ENCODE data around the gene FRS2. TPM values are rescaled to one million over a fixed set of nuclear protein-coding genes. Genes with fewer than 3 reads are reported as not detected.

Gene FRS2
- total and polyA plus RNA-seq, 2 of the 4 experiments (the other 2 are of a cell fraction): 12.4 to 58.3 TPM

GRCh38 chr12:69524755-69525469, 54.7 kb downstream of the FRS2 start (continued):
- TF ChIP-seq MXI1 (IDR thresholded peaks at IDR 0.05; ENCODE audit: borderline replicate concordance, low read depth, low read length) (no peak), MAFK (IDR thresholded peaks at IDR 0.05; ENCODE audit: low read depth, low read length) (no peak)

- Histone ChIP-seq H3K56ac (ENCODE audit: extremely low read depth, insufficient read depth, low read length) (no peak overlapping the region), H4K91ac (ENCODE audit: insufficient read depth, low read depth, low read length) (peak overlapping the region; percentile 63), H3K27ac (ENCODE audit: insufficient read depth, low read length) (peak overlapping the region; percentile 95; the same call in 1 of the 2 replicates), H3K9me1 (ENCODE audit: insufficient read depth, low read length) (peaks cover 20% of the 10 kb centered on the region), H3K23ac (ENCODE audit: low read depth, low read length) (peak overlapping the region; percentile 71; the same call in 1 of the 2 replicates), H3K4ac (ENCODE audit: low read depth, low read length) (peak overlapping the region; percentile 84), H3K4me1 (ENCODE audit: control insufficient read depth, insufficient read depth, low read length) (peaks cover 15% of the 10 kb centered on the region), H2AK5ac (ENCODE audit: low read depth, low read length) (peak overlapping the region; percentile 92; the same call in 1 of the 2 replicates), H4K5ac (ENCODE audit: low read depth, low read length) (peak overlapping the region; percentile 97), H3K36me3 (ENCODE audit: control insufficient read depth, insufficient read depth, low read length) (peaks cover 4% of the 10 kb centered on the region), H2BK20ac (ENCODE audit: low read depth, low read length) (peak overlapping the region; percentile 74; the same call in 1 of the 2 replicates), H3K79me1 (ENCODE audit: low read depth in 1 of 2, low read length in 2 of 2) (peaks cover 16 to 60% of the 10 kb centered on the region in 2 experiments), H3K9me3 (ENCODE audit: control insufficient read depth, insufficient read depth, low read length) (no peaks in the 10 kb centered on the region; the same call in 1 of the 2 replicates), H2AK9ac (replicated peaks; ENCODE audit: low read depth, low read length, poor library complexity) (no peak overlapping the region), H3K4me3 (ENCODE audit: insufficient read depth, low read depth, low read length) (no peak overlapping the region), H4K20me1 (ENCODE audit: insufficient read depth, low read length) (peaks cover 25% of the 10 kb centered on the region), H2BK120ac (ENCODE audit: low read depth, low read length) (peak overlapping the region; percentile 76; the same call in 1 of the 2 replicates), H3K4me2 (ENCODE audit: low read depth, low read length) (peak overlapping the region; percentile 68), H3K9ac (ENCODE audit: low read depth, low read length) (no peak overlapping the region), H3K18ac (ENCODE audit: low read depth, low read length) (peak overlapping the region; percentile 96), H3K14ac (replicated peaks; ENCODE audit: low read depth, low read length) (peak overlapping the region; percentile 68; the same call in 1 of the 2 replicates), H2AFZ (replicated peaks; ENCODE audit: low read length, poor library complexity) (no peak overlapping the region), H3K27me3 (ENCODE audit: control insufficient read depth, insufficient read depth, low read length) (no peaks in the 10 kb centered on the region), H2BK5ac (ENCODE audit: low read depth, low read length, poor library complexity, severe bottlenecking) (peak overlapping the region; percentile 83), H2BK15ac (ENCODE audit: low read depth, low read length) (peak overlapping the region; percentile 81; the same call in 1 of the 3 replicates), H4K8ac (ENCODE audit: low read depth in 2 of 2, low read length in 2 of 2) (no peak overlapping the region; a peak in 1 of 4 replicates)
- DNase-seq: peak; percentile 91
- ChIA-PET CTCF (no interaction called here), POLR2A (ENCODE audit: unreplicated experiment) (no interaction called here)
- peak; percentile 51; the same call in 1 of the 2 replicates for TF ChIP-seq CEBPB (IDR thresholded peaks at IDR 0.05; ENCODE audit: low read depth, low read length)
- no peak for TF ChIP-seq MAFK (IDR thresholded peaks at IDR 0.05; ENCODE audit: low read depth, low read length)
- intact Hi-C loops (cut with micrococcal nuclease) (no loop called here), in situ Hi-C loops (cut with MboI; ENCODE audit: low sequenced_read_pairs) (no loop called here), dilution Hi-C loops (cut with HindIII; ENCODE audit: low sequenced_read_pairs, unreplicated experiment) (no loop called here)
- peak; percentile 78 for ATAC-seq (ENCODE audit: low read depth)
- no TSS peak for BruUV-seq (replicated peaks)
- no CpG with 5 or more reads among the region's 3 CpGs for WGBS, 2 experiments (ENCODE audit: extremely low coverage in 2 of 2, insufficient read length in 1 of 2)
Observed at GRCh38 chr12:69527506-69528272, 57.5 kb downstream of the FRS2 start.
